ENCODE measurements around the gene HSPA12B. TPM values are rescaled to one million over a fixed set of nuclear protein-coding genes. Genes with fewer than 3 reads are reported as not detected.

HSPA12B gene
- total and polyA plus RNA-seq, 2 of the 13 experiments (the other 11 are each of a cell fraction or from before 2014, with no cell fraction given): 0.01 TPM; not detected in 1

DNA sequence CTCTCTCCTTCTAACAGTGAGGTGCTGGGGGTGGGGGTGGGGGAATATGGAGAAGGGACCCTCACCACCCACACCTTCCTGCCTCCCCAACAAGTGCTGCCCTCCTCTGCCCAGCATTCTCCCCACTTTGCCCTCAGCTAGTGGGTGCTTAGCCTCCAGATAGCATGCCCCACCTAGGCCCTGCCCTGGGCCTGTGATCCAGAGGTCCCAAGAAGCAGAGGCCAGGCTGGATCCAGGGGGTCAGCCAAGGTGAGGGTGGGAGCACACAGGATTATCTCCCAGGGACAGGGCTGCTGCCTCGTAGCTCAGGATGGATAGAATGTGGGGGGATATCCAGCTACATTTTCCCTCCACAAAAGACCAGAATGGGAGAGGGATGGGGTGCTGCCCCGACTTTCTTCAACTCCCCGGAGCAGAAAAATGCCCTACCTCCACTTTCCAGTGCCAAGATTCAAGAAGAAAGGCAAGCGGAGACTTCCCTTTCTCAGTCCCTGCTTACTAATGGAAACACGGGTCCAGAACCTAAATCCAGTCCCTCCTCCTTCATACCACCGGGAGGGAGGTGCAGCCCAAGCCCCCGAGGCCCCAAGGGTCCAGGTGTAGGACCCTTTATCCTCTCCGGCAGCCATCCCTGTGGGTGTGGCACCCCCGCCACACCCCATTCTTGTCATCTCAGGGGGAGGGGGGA is 34.1 kb downstream of the HSPA12B start (continued):
- no peak for TF ChIP-seq RFX5 (IDR thresholded peaks at IDR 0.05; ENCODE audit: low read depth, low read length)
- TF ChIP-seq SYNCRIP (IDR thresholded peaks at IDR 0.05; ENCODE audit: insufficient read depth, low read depth, low read length): no peak
- TF ChIP-seq DNMT3B (CRISPR knock-in tag; conservative IDR thresholded peaks at IDR 0.05): no peak
- TF ChIP-seq ZNF749 (CRISPR knock-in tag; IDR thresholded peaks at IDR 0.05; ENCODE audit: borderline replicate concordance): no peak
- no peak for TF ChIP-seq GATA4 (IDR thresholded peaks at IDR 0.05; ENCODE audit: borderline replicate concordance, low read depth)
- TF ChIP-seq ATRX (CRISPR knock-in tag; IDR thresholded peaks at IDR 0.05; ENCODE audit: borderline replicate concordance): no peak
- TF ChIP-seq BHLHE40 (IDR thresholded peaks at IDR 0.05; ENCODE audit: low read length): no peak
- 0 out of 2 replicates have a peak, but pooled peaks have one; percentile 43 for TF ChIP-seq ZC3H13 (CRISPR knock-in tag; IDR thresholded peaks at IDR 0.05)
- TF ChIP-seq ZNF746 (CRISPR knock-in tag; IDR thresholded peaks at IDR 0.05): no peak
- TF ChIP-seq ZNF101 (CRISPR knock-in tag; IDR thresholded peaks at IDR 0.05; ENCODE audit: borderline replicate concordance, low read depth): no peak
- no peak for TF ChIP-seq ZSCAN31 (CRISPR knock-in tag; IDR thresholded peaks at IDR 0.05; ENCODE audit: low read depth)
- TF ChIP-seq MTF1 (CRISPR knock-in tag; IDR thresholded peaks at IDR 0.05): no peak
- TF ChIP-seq, protein P1, sequence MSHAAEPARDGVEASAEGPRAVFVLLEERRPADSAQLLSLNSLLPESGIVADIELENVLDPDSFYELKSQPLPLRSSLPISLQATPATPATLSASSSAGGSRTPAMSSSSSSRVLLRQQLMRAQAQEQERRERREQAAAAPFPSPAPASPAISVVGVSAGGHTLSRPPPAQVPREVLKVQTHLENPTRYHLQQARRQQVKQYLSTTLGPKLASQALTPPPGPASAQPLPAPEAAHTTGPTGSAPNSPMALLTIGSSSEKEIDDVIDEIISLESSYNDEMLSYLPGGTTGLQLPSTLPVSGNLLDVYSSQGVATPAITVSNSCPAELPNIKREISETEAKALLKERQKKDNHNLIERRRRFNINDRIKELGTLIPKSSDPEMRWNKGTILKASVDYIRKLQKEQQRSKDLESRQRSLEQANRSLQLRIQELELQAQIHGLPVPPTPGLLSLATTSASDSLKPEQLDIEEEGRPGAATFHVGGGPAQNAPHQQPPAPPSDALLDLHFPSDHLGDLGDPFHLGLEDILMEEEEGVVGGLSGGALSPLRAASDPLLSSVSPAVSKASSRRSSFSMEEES (CRISPR knock-in tag; IDR thresholded peaks at IDR 0.05): no peak
- no peak for TF ChIP-seq ZNF12 (CRISPR knock-in tag; IDR thresholded peaks at IDR 0.05)
- TF ChIP-seq SRY (CRISPR knock-in tag; IDR thresholded peaks at IDR 0.05): 0 out of 2 replicates have a peak, but pooled peaks have one; percentile 39
- no peak for TF ChIP-seq NONO (IDR thresholded peaks at IDR 0.05)
- TF ChIP-seq NONO (CRISPR knock-in tag; conservative IDR thresholded peaks at IDR 0.05): 0 out of 2 replicates have a peak, but pooled peaks have one; percentile 44
- TF ChIP-seq, protein P2, sequence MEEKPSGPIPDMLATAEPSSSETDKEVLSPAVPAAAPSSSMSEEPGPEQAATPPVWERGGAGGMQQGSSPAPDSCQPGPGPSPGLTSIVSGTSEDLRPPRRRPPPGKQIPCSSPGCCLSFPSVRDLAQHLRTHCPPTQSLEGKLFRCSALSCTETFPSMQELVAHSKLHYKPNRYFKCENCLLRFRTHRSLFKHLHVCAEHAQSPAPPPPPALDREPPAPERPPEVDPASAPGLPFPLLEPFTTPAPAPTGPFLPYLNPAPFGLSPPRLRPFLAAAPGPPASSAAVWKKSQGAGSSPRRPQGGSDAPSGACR (CRISPR knock-in tag; IDR thresholded peaks at IDR 0.05): no peak
- TF ChIP-seq ERF (CRISPR knock-in tag; IDR thresholded peaks at IDR 0.05): no peak
- TF ChIP-seq ZNF225 (CRISPR knock-in tag; IDR thresholded peaks at IDR 0.05): 0 out of 2 replicates have a peak, but pooled peaks have one; percentile 30
- TF ChIP-seq ELF1 (CRISPR knock-in tag; IDR thresholded peaks at IDR 0.05): no peak
- TF ChIP-seq, protein P3, sequence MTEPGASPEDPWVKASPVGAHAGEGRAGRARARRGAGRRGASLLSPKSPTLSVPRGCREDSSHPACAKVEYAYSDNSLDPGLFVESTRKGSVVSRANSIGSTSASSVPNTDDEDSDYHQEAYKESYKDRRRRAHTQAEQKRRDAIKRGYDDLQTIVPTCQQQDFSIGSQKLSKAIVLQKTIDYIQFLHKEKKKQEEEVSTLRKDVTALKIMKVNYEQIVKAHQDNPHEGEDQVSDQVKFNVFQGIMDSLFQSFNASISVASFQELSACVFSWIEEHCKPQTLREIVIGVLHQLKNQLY (CRISPR knock-in tag; IDR thresholded peaks at IDR 0.05): no peak
- no peak for TF ChIP-seq HDAC1 (CRISPR knock-in tag; IDR thresholded peaks at IDR 0.05)
- no peak for TF ChIP-seq CHCHD3 (CRISPR knock-in tag; IDR thresholded peaks at IDR 0.05)
- TF ChIP-seq, protein P4, sequence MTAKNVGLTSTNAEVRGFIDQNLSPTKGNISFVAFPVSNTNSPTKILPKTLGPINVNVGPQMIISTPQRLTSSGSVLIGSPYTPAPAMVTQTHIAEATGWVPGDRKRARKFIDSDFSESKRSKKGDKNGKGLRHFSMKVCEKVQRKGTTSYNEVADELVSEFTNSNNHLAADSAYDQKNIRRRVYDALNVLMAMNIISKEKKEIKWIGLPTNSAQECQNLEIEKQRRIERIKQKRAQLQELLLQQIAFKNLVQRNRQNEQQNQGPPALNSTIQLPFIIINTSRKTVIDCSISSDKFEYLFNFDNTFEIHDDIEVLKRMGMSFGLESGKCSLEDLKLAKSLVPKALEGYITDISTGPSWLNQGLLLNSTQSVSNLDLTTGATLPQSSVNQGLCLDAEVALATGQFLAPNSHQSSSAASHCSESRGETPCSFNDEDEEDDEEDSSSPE (CRISPR knock-in tag; IDR thresholded peaks at IDR 0.05): no peak
- TF ChIP-seq ZNF3 (CRISPR knock-in tag; IDR thresholded peaks at IDR 0.05): no peak
- no peak for TF ChIP-seq ZNF652 (CRISPR knock-in tag; IDR thresholded peaks at IDR 0.05; ENCODE audit: borderline replicate concordance, low read depth)
- TF ChIP-seq, protein P5, sequence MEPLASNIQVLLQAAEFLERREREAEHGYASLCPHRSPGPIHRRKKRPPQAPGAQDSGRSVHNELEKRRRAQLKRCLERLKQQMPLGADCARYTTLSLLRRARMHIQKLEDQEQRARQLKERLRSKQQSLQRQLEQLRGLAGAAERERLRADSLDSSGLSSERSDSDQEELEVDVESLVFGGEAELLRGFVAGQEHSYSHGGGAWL (CRISPR knock-in tag; IDR thresholded peaks at IDR 0.05): no peak
- no peak for TF ChIP-seq ZNF17 (CRISPR knock-in tag; IDR thresholded peaks at IDR 0.05)
- TF ChIP-seq ZNF143 (CRISPR knock-in tag; IDR thresholded peaks at IDR 0.05): no peak

All from HepG2 (cell line).